HG02943 (cell line): ENCODE data around the gene TBX10.

Experiments
- ATAC-seq: cut with Tn5 transposase; IDR thresholded peaks from one replicate; pipeline ENCODE4 v1.9.1; 2021; ENCODE audit warnings: mild to moderate bottlenecking, low read depth, moderate library complexity; ENCODE audit not compliant: unreplicated experiment

The TBX10 gene

GRCh38 chr11:67617243-67617953, 22.2 kb downstream of the TBX10 start:
- ATAC-seq = no peak

GRCh38 chr11:67616431-67617242, 22.9 kb downstream of the TBX10 start:
- no peak for ATAC-seq

- ATAC-seq = no peak
These were observed 23.7 kb downstream of the TBX10 start for GRCh38 chr11:67615728-67616430.

GRCh38 chr11:67614730-67615714, 24.5 kb downstream of the TBX10 start:
- peak; percentile 6 for ATAC-seq

GRCh38 chr11:67613960-67614715, 25.4 kb downstream of the TBX10 start:
- peak; percentile 78 for ATAC-seq

- ATAC-seq = no peak
These were observed 26.1 kb downstream of the TBX10 start for GRCh38 chr11:67613313-67613959.

GRCh38 chr11:67612751-67613150, 26.8 kb downstream of the TBX10 start:
- no peak for ATAC-seq

GRCh38 chr11:67611704-67612587, 27.6 kb downstream of the TBX10 start:
- no peak for ATAC-seq

GRCh38 chr11:67611165-67611564, 28.4 kb downstream of the TBX10 start:
- no peak for ATAC-seq

- no peak for ATAC-seq
These were observed 29.2 kb downstream of the TBX10 start for GRCh38 chr11:67610302-67610868.

- ATAC-seq = no peak
These were observed 30.2 kb downstream of the TBX10 start for GRCh38 chr11:67609316-67609715.

- no peak for ATAC-seq
These were observed 31.1 kb downstream of the TBX10 start for GRCh38 chr11:67608486-67608885.

- no peak for ATAC-seq
These were observed 32.1 kb downstream of the TBX10 start for GRCh38 chr11:67607507-67607906.

- peak; percentile 94 for ATAC-seq
These were observed 32.9 kb downstream of the TBX10 start, which contains the start of gene NDUFV1 for GRCh38 chr11:67606492-67607295. TSS of gene NDUFV1 (plus strand) at chr11:67606936. CDS start at chr11:67607005, 69 bp downstream.

- ATAC-seq = no peak
These were observed 33.5 kb downstream of the TBX10 start for GRCh38 chr11:67606093-67606491.

- ATAC-seq = no peak
These were observed 34.1 kb downstream of the TBX10 start for GRCh38 chr11:67605231-67606011.
